OCI-LY1 (cell line): Measurements from ENCODE around the gene DPP6.

Source experiments
- H2AFZ ChIP-seq: fragments of 200-600 bp; sonication (generic), shearing (Covaris generic); 2 replicates; pipeline ENCODE4 v1.6.0; 2014; ENCODE audit warnings: antibody characterized with exemption, mild to moderate bottlenecking, low read length
- H3F3A ChIP-seq: fragments of 200-600 bp; sonication (generic), shearing (Covaris generic); 2 replicates; pipeline ENCODE4 v1.6.0; 2014; ENCODE audit warnings: mild to moderate bottlenecking, antibody characterized with exemption, low read length, moderate library complexity; ENCODE audit not compliant: insufficient read depth
- H3K27ac ChIP-seq: fragments of 200-600 bp; sonication (generic); 2 replicates; pipeline ENCODE4 v1.5.1; 2014; ENCODE audit warnings: low read length, mixed run types, mild to moderate bottlenecking, low read depth; ENCODE audit not compliant: poor library complexity, severe bottlenecking
- H3K27me3 ChIP-seq: fragments of 200-600 bp; sonication (generic); 2 replicates; pipeline ENCODE4 v1.6.0; 2014; ENCODE audit warnings: antibody characterized with exemption, mild to moderate bottlenecking, low read length, moderate library complexity; ENCODE audit not compliant: insufficient read depth
- H3K36me3 ChIP-seq: fragments of 200-600 bp; sonication (generic); 2 replicates; pipeline ENCODE4 v1.6.1; 2014; ENCODE audit warnings: mild to moderate bottlenecking, antibody characterized with exemption, low read length, moderate library complexity, mixed read lengths; ENCODE audit not compliant: insufficient read depth
- H3K4me1 ChIP-seq: fragments of 200-600 bp; sonication (generic); 2 replicates; pipeline ENCODE4 v1.5.1; 2014; ENCODE audit warnings: mild to moderate bottlenecking, low read length, moderate library complexity; ENCODE audit not compliant: insufficient read depth, severe bottlenecking
- H3K4me2 ChIP-seq: fragments of 200-600 bp; sonication (generic), shearing (Covaris generic); 2 replicates; pipeline ENCODE4 v1.6.1; 2014; ENCODE audit warnings: low read length
- H3K4me3 ChIP-seq: fragments of 200-600 bp; sonication (generic); 2 replicates; pipeline ENCODE4 v1.5.1; 2014; ENCODE audit warnings: low read length, low read depth, mild to moderate bottlenecking, mixed read lengths; ENCODE audit not compliant: poor library complexity, severe bottlenecking
- H3K79me2 ChIP-seq: fragments of 200-600 bp; shearing (Covaris generic); 2 replicates; pipeline ENCODE4 v1.6.1; 2016; ENCODE audit warnings: mixed run types, low read length, mixed read lengths; ENCODE audit not compliant: insufficient read depth
- H3K9ac ChIP-seq: fragments of 200-600 bp; sonication (generic), shearing (Covaris generic); 2 replicates; pipeline ENCODE4 v1.6.1; 2014; ENCODE audit warnings: mild to moderate bottlenecking, low read length, mixed read lengths
- H3K9me2 ChIP-seq: fragments of 200-600 bp; sonication (generic), shearing (Covaris generic); 2 replicates; pipeline ENCODE4 v1.6.1; 2014; ENCODE audit warnings: low read depth, mild to moderate bottlenecking, low read length, mixed read lengths
- H3K9me3 ChIP-seq: fragments of 200-600 bp; shearing (Covaris generic); 2 replicates; pipeline ENCODE4 v1.6.1; 2014; ENCODE audit warnings: low read length, mixed read lengths
- H4K20me1 ChIP-seq: fragments of 200-600 bp; sonication (generic), shearing (Covaris generic); 2 replicates; pipeline ENCODE4 v1.6.0; 2016; ENCODE audit warnings: mild to moderate bottlenecking, low read length; ENCODE audit not compliant: insufficient read depth
- CTCF ChIP-seq: fragments of 200-600 bp; sonication (generic), shearing (Covaris generic); IDR thresholded peaks from 2 replicates; pipeline ENCODE4 v1.5.1; 2017; ENCODE audit warnings: mild to moderate bottlenecking, antibody characterized with exemption, low read length, moderate library complexity, mixed read lengths
- EZH2 ChIP-seq: fragments of 200-600 bp; sonication (generic), shearing (Covaris generic); IDR thresholded peaks from 2 replicates; pipeline ENCODE4 v1.8.0; 2017; ENCODE audit warnings: borderline replicate concordance, mixed run types, mild to moderate bottlenecking, antibody characterized with exemption, low read length, moderate library complexity, mixed read lengths

The DPP6 gene

DNA sequence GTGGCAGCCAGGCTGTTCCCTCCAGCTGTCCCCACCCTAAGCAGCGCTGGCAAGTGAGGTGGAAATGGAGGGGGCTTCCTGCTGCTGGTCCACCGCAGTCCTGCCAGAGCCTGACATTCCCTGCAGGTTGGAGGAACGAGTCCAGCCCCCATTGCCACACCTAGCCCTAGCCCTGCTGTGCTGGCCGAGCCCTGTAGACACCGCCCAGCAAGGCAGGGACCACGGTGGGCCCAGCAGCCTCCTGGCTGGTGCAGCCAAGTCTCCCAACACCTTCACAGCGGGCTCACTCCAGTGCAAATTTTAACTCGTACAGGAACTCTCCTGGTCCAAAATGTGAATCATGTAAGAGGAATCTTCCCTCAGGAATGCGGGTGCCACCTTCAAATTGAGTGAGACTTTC lies 834.4 kb downstream of the DPP6 start:
- Histone ChIP-seq H3F3A (no peaks in the 10 kb centered on the region), H3K27me3 (peaks cover 10% of the 10 kb centered on the region; the same call in 1 of the 2 replicates), H4K20me1 (no peaks in the 10 kb centered on the region), H3K4me2 (no peak overlapping the region), H3K4me1 (no peaks in the 10 kb centered on the region), H3K9me3 (no peaks in the 10 kb centered on the region), H3K36me3 (no peaks in the 10 kb centered on the region), H3K79me2 (no peaks in the 10 kb centered on the region), H3K27ac (no peak overlapping the region), H3K9ac (no peak overlapping the region), H3K4me3 (no peak overlapping the region), H3K9me2 (no peaks in the 10 kb centered on the region), H2AFZ (no peak overlapping the region)
- TF ChIP-seq CTCF, result no peak
- no peak for TF ChIP-seq EZH2

DNA sequence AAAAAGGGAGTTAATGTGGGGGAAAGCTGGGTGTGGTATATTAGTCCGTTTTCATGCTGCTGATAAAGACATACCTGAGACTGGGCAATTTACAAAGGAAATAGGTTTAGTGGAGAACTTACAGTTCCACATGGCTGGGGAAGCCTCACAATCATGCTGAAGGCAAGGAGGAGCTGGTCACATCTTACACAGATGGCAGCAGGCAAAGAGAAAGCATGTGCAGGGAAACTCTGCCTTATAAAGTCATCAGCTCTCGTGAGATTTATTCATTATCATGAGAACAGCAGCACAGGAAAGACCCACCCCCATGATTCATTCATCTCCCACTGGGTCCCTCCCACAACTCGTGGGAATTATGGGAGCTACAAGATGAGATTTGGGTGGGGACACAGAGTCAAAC lies 836.5 kb downstream of the DPP6 start:
- H3K9me2 ChIP-seq, result no peaks in the 10 kb centered on the region
- no peaks in the 10 kb centered on the region for H3K4me1 ChIP-seq
- H3K4me3 ChIP-seq, result no peak overlapping the region
- H2AFZ ChIP-seq, result no peak overlapping the region
- H4K20me1 ChIP-seq, result no peaks in the 10 kb centered on the region
- no peak overlapping the region for H3K27ac ChIP-seq
- H3K27me3 ChIP-seq, result peaks cover 10% of the 10 kb centered on the region; the same call in 1 of the 2 replicates
- no peaks in the 10 kb centered on the region for H3K79me2 ChIP-seq
- H3K9me3 ChIP-seq, result no peaks in the 10 kb centered on the region
- no peak overlapping the region for H3K9ac ChIP-seq
- no peaks in the 10 kb centered on the region for H3K36me3 ChIP-seq
- no peak for TF ChIP-seq CTCF
- no peak for TF ChIP-seq EZH2
- H3K4me2 ChIP-seq, result no peak overlapping the region
- H3F3A ChIP-seq, result no peaks in the 10 kb centered on the region

GRCh38 chr7:154892459-154892858 lies 840.3 kb downstream of the DPP6 start:
- Histone ChIP-seq H3K4me3 (no peak overlapping the region), H3K79me2 (no peaks in the 10 kb centered on the region), H3K36me3 (no peaks in the 10 kb centered on the region), H3K9me3 (no peaks in the 10 kb centered on the region), H3K4me1 (no peaks in the 10 kb centered on the region), H3K27me3 (peaks cover 20% of the 10 kb centered on the region), H4K20me1 (no peaks in the 10 kb centered on the region), H3K4me2 (no peak overlapping the region), H3K27ac (no peak overlapping the region), H2AFZ (no peak overlapping the region), H3F3A (no peaks in the 10 kb centered on the region), H3K9me2 (no peaks in the 10 kb centered on the region), H3K9ac (no peak overlapping the region)
- TF ChIP-seq EZH2 (no peak), CTCF (no peak)
